HG02571 (cell line): ENCODE data around the gene AKR1C2.
"Not testable (repeated sequence)": the region's sequence is repeated elsewhere in the genome, so short reads cannot be mapped to it uniquely, and the experiment has no call there.

Experiments used
- ATAC-seq: cut with Tn5 transposase; IDR thresholded peaks from one replicate; pipeline ENCODE4 v1.9.1; 2021; ENCODE audit warnings: mild to moderate bottlenecking, moderate library complexity; ENCODE audit not compliant: unreplicated experiment

AKR1C2 gene

GRCh38 chr10:4962308-4962707, 41.3 kb downstream of the AKR1C2 start:
- ATAC-seq, result not testable (repeated sequence)

- ATAC-seq, result not testable (repeated sequence)
Measured at GRCh38 chr10:4961558-4961957, 42.1 kb downstream of the AKR1C2 start.

DNA sequence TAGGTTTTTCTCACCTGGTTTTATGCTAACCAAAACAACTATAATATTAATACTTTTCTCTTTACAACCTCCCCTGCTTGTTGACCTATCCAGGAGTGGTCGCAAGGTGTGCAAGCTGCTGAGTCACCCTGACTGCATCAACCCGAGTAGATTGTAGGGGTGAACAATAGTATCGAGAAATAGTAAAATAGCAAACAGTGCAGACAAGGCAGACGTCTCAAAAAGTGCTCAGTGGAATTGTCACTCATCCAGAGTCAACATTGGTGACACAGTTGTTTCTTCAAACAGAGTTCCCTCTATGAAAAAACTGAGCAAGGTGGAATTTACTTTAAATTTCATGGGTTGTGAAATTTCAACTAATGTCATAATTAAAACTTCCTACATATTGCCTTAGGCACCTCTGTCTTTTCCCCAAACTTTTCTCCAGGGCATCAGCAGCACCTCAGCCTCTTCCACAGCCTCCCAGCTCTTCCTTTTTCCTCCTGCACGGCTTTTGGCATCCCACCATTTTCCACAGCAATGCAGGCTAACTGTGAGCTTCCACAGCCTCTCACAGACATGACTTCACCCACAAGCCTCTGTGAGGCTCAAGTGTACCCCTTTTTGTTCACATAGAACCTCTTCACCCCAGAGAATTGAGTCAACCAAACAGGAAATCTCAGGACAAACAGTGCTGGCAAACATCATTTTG, 46.6 kb downstream of the AKR1C2 start:
- not testable (repeated sequence) for ATAC-seq

GRCh38 chr10:4956088-4956487, 47.6 kb downstream of the AKR1C2 start:
- ATAC-seq, result not testable (repeated sequence)

DNA sequence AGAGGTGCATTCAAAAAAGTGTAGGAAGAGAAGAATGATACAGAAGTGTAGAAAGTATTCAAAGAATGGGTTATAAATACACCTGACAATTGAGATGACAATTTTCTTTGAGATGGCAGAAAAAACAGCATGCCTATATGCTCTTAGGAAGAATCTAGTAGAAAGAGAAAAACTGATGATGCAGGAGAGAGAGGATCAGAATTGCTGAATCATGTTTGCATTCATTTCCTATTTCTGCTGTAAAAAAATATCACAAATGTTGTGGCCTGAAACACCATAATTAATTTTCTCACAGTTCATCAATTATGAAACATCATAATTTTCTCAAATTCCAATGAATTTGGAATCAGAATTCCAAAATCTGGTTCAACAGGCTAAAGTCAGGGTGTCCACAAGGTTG, 50.3 kb downstream of the AKR1C2 start:
- ATAC-seq, result no peak

DNA sequence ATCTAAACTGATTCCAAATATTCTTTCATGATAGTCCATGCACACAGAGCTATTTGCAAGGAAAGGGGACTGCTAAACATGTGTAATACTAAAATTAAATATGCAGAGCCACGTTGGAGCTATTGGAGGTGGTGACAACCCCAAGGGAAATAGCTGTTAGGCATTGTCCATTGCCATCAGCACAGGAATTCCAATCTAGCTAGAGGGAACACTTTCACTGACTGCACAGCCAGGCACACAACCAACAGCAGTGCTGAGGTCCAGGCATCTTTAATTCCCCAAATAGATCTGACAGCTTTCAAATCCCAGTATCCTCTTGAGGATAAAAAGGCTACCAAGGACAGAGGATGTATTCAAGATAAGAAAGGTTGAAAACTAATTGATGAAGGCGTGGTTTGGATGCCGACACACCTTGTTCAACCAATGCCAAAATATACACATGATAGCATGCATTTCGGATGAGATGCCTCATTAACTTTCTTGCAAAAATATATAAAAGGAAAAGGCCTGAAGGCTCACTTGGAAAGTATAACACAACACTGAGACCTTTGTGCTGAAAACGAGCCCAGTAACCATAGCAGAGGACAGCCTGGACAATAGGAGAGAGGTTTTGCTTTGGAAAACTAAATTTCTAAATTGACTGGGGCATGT, 52.0 kb downstream of the AKR1C2 start:
- ATAC-seq, result not testable (repeated sequence)

DNA sequence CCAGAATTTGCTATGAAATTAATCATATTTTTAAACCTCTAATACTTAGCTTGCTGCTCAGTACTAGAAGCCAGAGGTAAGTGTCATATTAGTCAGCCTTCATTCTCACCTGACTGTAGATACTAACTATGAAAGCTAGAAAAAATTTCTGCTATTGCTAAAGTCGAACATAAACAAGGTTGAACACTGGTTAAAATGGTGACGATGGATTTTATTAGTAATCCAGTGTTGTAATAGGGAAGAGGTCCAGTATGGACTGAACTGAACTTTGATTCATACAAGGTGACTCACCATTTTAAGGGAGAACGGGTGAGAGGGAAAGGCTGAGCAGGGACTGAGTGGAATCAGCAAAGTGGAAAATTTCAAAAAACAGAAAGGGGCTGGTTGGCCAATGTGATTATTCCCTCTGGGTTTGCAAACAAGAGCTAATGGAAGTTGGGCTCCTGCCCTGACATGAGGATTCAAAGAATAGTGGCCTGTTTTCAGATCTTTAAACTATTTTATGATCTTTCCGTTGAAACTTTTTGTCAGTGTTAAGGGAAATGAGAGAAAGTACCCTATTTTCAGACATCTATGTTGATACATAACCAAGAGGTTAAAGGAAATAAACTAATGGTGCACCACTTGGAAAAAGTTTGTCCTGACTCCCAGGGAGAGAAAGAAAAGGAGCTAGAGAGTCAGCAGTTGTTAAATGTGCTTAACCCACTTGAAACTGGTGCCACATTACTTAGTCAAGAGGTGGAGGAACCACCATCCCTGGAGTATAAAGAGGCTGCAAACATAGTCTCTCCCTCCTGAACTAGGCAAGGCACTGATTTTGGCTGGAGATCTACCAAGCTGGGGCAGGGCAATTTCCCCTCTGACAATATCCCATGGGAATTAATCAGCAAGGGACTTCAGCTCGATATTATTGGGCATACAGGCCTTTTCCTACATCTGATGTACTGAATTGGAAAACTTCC, 55.7 kb downstream of the AKR1C2 start:
- no peak for ATAC-seq

DNA sequence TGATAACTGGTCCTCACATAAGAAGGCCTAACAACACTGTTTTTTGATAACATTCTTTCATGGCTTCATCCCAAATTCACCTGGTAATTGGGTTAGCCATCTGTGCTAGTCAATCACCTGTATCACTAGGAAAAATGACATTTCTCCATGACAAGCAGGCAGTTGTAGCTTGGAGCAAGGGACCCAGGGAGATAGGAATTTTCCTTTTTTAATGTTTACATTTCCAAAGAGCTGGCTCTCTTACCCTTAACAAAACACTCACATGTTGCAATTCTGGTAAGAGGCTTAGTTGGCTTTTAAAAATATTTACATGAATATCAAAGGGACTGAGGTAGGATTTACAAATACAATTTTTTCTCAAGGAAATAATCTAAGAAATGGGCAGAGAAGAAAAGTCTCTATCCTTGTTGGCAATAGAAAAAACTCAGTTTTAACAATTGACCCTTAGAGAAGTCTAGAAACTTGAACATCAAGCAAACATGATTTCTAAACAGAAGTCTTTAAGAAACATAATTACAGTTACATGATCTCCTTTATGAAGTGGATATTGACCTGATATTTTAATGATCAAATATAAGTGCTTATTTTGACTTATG, 56.5 kb downstream of the AKR1C2 start:
- ATAC-seq, result no peak

- no peak for ATAC-seq
Measured at GRCh38 chr10:4945766-4946717, 57.6 kb downstream of the AKR1C2 start.

- ATAC-seq, result no peak
Measured at GRCh38 chr10:4944841-4945240, 58.8 kb downstream of the AKR1C2 start.

DNA sequence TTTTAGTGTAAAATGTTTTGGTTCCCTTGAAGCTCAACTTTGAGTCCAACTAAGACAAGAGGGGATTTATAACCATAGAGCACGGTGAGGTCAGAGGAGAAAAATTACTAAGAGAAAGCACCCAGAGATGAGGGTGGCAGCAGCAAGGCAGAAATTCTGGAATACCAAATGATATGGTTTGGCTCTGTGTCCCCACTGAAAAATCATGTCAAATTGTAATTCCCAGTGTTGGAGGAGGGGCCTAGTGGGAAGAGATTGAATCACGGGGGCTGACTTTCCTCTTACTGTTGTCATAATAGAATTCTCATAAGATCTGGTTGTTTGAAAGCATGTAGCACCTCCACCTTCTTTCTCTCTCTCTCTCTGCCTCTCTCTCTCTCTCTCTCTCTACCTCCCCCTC, 59.8 kb downstream of the AKR1C2 start:
- no peak for ATAC-seq

- not testable (repeated sequence) for ATAC-seq
Measured at GRCh38 chr10:4943416-4943815, 60.2 kb downstream of the AKR1C2 start.

DNA sequence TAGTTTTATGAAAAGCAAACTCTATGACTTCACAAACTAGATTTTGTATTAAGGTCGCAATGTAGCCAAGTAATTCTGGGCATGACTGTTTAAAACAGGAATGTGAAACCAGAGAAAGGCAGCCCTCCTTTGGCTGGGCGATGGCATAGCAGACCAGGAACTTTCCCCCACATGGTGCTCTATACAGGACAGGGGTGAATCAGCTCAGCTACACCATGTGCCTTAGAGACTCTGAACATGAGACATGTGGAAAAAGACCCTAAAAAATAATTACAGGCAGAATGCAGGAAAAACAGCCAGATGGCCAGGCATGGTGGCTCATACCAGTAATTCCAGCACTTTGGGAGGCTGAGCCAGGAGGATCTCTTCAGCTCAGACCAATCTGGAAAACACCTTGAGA, 60.7 kb downstream of the AKR1C2 start:
- ATAC-seq, result not testable (repeated sequence)

DNA sequence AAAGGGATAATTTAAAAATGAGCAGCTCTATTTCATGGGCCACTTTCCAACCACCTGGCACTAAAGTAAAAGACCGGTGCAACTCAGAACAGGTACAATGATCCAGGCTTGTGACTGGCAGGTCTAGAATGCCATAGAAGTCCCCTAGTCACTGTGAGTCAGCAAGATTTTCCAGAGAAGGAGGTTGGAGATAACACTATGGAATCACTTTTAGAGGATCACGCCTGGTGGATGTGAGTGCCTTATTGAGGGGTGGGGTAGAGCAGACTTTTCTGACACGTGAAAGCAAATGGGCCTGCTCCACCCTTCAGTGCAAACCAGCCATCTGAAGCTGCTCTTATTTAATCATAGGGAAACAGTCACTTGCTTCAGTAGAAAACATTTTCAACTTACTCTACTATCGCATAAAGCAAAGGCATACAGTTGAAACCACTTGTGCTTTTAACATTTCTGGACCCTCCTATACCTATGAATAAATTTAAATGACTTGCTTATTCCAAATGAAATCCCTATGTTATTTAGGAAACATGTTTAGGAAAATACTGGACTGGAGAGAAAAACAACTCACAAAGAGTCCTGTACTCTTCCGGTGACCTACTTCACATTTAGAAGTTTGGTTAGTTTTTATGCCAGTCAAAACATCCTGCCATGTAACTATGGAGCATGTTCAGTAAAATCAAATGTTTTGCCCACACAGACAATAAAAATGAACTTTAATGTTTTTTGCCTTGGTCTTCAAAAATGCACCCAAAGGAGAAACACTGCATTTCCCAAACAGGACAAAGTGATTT, 61.9 kb downstream of the AKR1C2 start:
- ATAC-seq, result no peak

DNA sequence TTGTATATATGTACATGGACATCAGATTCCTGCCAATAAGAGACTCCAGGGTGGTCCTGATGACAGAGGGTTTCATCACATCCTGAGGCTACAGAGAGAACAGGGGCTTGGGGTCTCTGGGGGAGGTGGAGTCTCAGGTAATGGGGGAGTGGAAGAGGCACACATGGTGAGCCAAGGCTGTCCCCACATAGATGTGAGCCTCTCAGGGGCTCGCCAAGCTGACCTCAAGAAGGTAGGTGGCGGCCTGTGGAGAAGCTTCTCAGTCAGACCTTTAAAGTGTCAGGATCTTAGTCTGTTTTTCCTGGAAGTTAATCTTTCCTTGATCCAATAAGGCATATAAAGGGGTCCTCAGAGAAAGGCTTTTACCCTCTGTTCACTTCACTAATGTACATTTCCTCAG, 62.7 kb downstream of the AKR1C2 start:
- ATAC-seq, result not testable (repeated sequence)

- ATAC-seq, result not testable (repeated sequence)
Measured at GRCh38 chr10:4940073-4940428, 63.6 kb downstream of the AKR1C2 start.

- ATAC-seq, result no peak
Measured at GRCh38 chr10:4939224-4940072, 64.2 kb downstream of the AKR1C2 start.
